ENCODE results near the gene VAV3. TPM values are rescaled to one million over a fixed set of nuclear protein-coding genes. Genes with fewer than 3 reads are reported as not detected.

Gene VAV3
- total and polyA plus RNA-seq, 12 donors: 1.1 to 8.5 (median 4.1) TPM

- Histone ChIP-seq H3K36me3 (replicated peaks in 1 of 2) (no peaks in the 10 kb centered on the region), H3K4me1 (replicated peaks in 1 of 2) (peaks cover 8 to 9% of the 10 kb centered on the region in 2 donors), H3K27me3 (no peaks in the 10 kb centered on the region), H3K9me3 (replicated peaks in 1 of 3) (no peaks in the 10 kb centered on the region), H3K4me3 (no peak overlapping the region), H3K27ac (no peak overlapping the region)
- no peak for DNase-seq
- TF ChIP-seq POLR2A (IDR thresholded peaks at IDR 0.05) (no peak), CTCF (IDR thresholded peaks at IDR 0.05) (no peak)
- intact Hi-C loops (cut with DNase I): no loop called here
- WGBS, 4 donors: 46 to 59% (median 53%) methylated on average over 1 of the region's 1 CpG
Measured at GRCh38 chr1:107942814-107943213, 22.2 kb downstream of the VAV3 start.

- TF ChIP-seq POLR2A (IDR thresholded peaks at IDR 0.05): no peak
- TF ChIP-seq CTCF (IDR thresholded peaks at IDR 0.05): no peak
- Histone ChIP-seq H3K4me1 (replicated peaks in 1 of 2) (peaks cover 3 to 11% of the 10 kb centered on the region in 2 donors), H3K4me3 (no peak overlapping the region), H3K27me3 (no peaks in the 10 kb centered on the region), H3K9me3 (replicated peaks in 1 of 3) (no peaks in the 10 kb centered on the region), H3K36me3 (replicated peaks in 1 of 2) (no peaks in the 10 kb centered on the region), H3K27ac (peak overlapping the region in 2 of 5 donors; percentile 64 to 66)
- intact Hi-C loops (cut with DNase I): no loop called here
- no peak for DNase-seq
Measured at GRCh38 chr1:107941531-107941930, 23.4 kb downstream of the VAV3 start.

- peak overlapping the region in 2 of 5 donors; percentile 64 to 70 for H3K27ac ChIP-seq
- TF ChIP-seq POLR2A (IDR thresholded peaks at IDR 0.05) (no peak), CTCF (IDR thresholded peaks at IDR 0.05) (no peak)
- H3K36me3 ChIP-seq (replicated peaks in 1 of 2): no peaks in the 10 kb centered on the region
- peaks cover 0 to 15% of the 10 kb centered on the region in 2 donors for H3K4me1 ChIP-seq (replicated peaks in 1 of 2)
- 62 to 73% (median 72%) methylated on average over 7 of the region's 7 CpGs for WGBS, 4 donors
- H3K27me3 ChIP-seq: no peaks in the 10 kb centered on the region
- peak in 4 of 7 donors; percentile 54 to 76 (median 62) for DNase-seq
- no peaks in the 10 kb centered on the region for H3K9me3 ChIP-seq (replicated peaks in 1 of 3)
- intact Hi-C loops (cut with DNase I): no loop called here
- H3K4me3 ChIP-seq: no peak overlapping the region
Measured at GRCh38 chr1:107941123-107941522, 23.9 kb downstream of the VAV3 start.

- no peak for DNase-seq
- TF ChIP-seq POLR2A (IDR thresholded peaks at IDR 0.05): no peak
- TF ChIP-seq CTCF (IDR thresholded peaks at IDR 0.05): no peak
- H3K4me3 ChIP-seq: no peak overlapping the region
- peak overlapping the region in 2 of 5 donors; percentile 64 to 70 for H3K27ac ChIP-seq
- no peaks in the 10 kb centered on the region for H3K27me3 ChIP-seq
- intact Hi-C loops (cut with DNase I): no loop called here
- no peaks in the 10 kb centered on the region for H3K36me3 ChIP-seq (replicated peaks in 1 of 2)
- no peaks in the 10 kb centered on the region for H3K9me3 ChIP-seq (replicated peaks in 1 of 3)
- peaks cover 0 to 17% of the 10 kb centered on the region in 2 donors for H3K4me1 ChIP-seq (replicated peaks in 1 of 2)
Measured at GRCh38 chr1:107940701-107941100, 24.3 kb downstream of the VAV3 start.

Data from adrenal gland (tissue), 12 donors.